ENCODE results near the gene SULT4A1.

The SULT4A1 gene

GRCh38 chr22:43862882-43863202 is 529 bp upstream of the SULT4A1 start:
- in situ Hi-C loops (cut with MboI; ENCODE audit: low pct_unique_long_range_greater_than_20kb, low sequenced_read_pairs, unreplicated experiment), result no loop called here
- DNase-seq (ENCODE audit: low spot score), result no peak
- no peak for TF ChIP-seq CTCF (IDR thresholded peaks at IDR 0.05; ENCODE audit: extremely low read depth, insufficient read depth, missing control alignments)

- no peak for DNase-seq (ENCODE audit: low spot score)
- TF ChIP-seq CTCF (IDR thresholded peaks at IDR 0.05; ENCODE audit: extremely low read depth, insufficient read depth, missing control alignments), result no peak
- in situ Hi-C loops (cut with MboI; ENCODE audit: low pct_unique_long_range_greater_than_20kb, low sequenced_read_pairs, unreplicated experiment), result no loop called here
These were observed 784 bp downstream of the SULT4A1 start for GRCh38 chr22:43861529-43861928.

GRCh38 chr22:43860831-43861230 is 1.5 kb downstream of the SULT4A1 start:
- DNase-seq (ENCODE audit: low spot score), result no peak
- no peak for TF ChIP-seq CTCF (IDR thresholded peaks at IDR 0.05; ENCODE audit: extremely low read depth, insufficient read depth, missing control alignments)
- in situ Hi-C loops (cut with MboI; ENCODE audit: low pct_unique_long_range_greater_than_20kb, low sequenced_read_pairs, unreplicated experiment), result no loop called here

- in situ Hi-C loops (cut with MboI; ENCODE audit: low pct_unique_long_range_greater_than_20kb, low sequenced_read_pairs, unreplicated experiment), result no loop called here
- DNase-seq (ENCODE audit: low spot score), result no peak
- TF ChIP-seq CTCF (IDR thresholded peaks at IDR 0.05; ENCODE audit: extremely low read depth, insufficient read depth, missing control alignments), result no peak
These were observed 2.2 kb downstream of the SULT4A1 start for GRCh38 chr22:43860126-43860525.

GRCh38 chr22:43859621-43860020 is 2.7 kb downstream of the SULT4A1 start:
- in situ Hi-C loops (cut with MboI; ENCODE audit: low pct_unique_long_range_greater_than_20kb, low sequenced_read_pairs, unreplicated experiment), result no loop called here
- no peak for TF ChIP-seq CTCF (IDR thresholded peaks at IDR 0.05; ENCODE audit: extremely low read depth, insufficient read depth, missing control alignments)
- DNase-seq (ENCODE audit: low spot score), result no peak

- no peak for TF ChIP-seq CTCF (IDR thresholded peaks at IDR 0.05; ENCODE audit: extremely low read depth, insufficient read depth, missing control alignments)
- DNase-seq (ENCODE audit: low spot score), result no peak
- in situ Hi-C loops (cut with MboI; ENCODE audit: low pct_unique_long_range_greater_than_20kb, low sequenced_read_pairs, unreplicated experiment), result no loop called here
These were observed 3.1 kb downstream of the SULT4A1 start for GRCh38 chr22:43859176-43859575.

All from GM13977 (cell line).